GM19240 (cell line): ENCODE data around the gene KCNQ4.

Experiments
- DNase-seq: peaks from one replicate; pipeline ENCODE4 v3.0.0; 2011; ENCODE audit warnings: low spot score; ENCODE audit not compliant: insufficient read length

Gene KCNQ4

DNA sequence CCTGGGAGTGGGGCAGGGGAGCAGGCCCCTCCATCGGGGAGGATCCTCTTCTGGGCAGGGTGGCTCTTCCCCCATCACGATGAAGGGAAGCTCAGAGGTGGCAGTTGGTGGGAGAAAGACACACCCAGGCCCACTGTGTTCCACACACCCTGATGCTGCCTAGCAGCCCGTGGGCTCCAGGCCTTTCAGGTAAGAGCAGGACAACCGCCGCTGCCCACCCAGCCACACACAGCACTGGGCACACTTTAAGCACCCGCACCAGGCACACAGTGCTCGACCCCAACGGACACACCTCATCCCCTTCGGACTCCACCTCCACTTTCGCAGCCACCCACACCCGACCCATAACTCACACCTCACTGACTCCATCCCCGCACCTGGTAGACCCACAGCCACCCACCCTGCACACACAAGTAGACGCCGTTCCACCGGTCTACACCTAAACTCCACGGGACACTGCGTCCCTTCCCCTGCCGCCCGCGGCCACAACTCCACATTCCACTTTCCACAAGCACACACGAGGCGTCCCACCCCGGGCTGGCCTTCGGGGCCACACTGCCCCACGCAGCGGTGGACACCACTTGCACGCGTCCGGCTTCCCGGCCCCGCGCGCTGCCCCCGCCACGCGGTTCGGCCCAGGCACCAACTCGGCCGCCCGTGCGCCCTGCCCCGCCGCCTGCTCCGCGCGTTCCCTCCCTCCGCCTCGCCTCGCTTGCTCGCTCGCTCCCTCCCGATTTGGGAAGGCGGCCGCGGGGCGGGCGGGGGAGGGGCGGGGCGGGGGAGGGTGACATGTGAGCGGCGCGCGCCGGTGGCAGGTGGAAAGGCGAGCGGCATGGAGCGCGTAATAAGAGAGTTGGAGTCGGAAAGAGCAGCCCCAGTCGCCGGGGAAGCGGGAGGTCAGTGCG, at the start of gene KCNQ4:
Gene KCNQ4, plus strand, starts transcription at position 787 of the 905 bp plus-strand sequence. CDS start 307 bp downstream, outside the sequence.
- DNase-seq, result no peak

- no peak for DNase-seq
These were observed 48.5 kb upstream of the KCNQ4 start for GRCh38 chr1:40734882-40735628.

DNA sequence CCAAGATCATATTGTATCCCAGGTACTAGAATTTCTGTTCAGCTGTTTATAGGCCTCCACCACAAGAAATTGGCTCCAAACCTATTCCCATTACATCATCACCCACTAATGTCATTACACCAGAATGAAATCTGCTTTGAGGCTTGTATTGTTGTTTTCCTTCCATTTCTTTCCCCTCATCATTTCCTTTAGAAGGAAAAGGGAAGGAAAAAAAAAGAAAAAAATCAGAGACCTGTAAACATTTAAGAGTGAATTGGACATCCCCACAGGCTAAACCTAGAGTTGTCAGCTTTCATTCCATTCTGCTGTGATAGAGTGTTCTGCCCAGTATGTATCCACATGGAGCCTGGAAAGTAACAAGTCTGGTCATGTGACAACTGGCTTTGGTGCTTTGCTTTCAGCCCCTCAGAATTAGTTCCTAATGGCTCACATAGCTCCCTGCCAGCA, 47.5 kb upstream of the KCNQ4 start:
- DNase-seq, result no peak

DNA sequence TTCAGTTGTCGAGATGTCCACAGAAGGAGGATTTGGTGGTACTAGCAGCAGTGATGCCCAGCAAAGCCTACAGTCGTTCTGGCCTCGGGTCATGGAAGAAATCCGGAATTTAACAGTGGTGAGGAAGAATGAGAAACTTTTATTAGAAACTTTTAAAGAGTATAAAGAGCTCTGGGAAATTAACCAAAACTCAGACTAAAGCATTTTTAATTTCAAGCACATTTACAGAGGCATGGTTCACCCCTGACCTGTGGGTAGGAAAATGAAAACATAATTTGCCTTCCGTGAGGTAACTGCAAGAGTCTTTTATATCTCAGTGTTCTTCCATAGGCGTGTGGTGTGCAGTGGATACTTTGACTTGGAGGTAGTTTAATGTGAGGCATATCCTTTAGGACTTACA, 44.8 kb upstream of the KCNQ4 start:
- no peak for DNase-seq

- no peak for DNase-seq
These were observed 44.1 kb upstream of the KCNQ4 start for GRCh38 chr1:40739455-40740008.

DNA sequence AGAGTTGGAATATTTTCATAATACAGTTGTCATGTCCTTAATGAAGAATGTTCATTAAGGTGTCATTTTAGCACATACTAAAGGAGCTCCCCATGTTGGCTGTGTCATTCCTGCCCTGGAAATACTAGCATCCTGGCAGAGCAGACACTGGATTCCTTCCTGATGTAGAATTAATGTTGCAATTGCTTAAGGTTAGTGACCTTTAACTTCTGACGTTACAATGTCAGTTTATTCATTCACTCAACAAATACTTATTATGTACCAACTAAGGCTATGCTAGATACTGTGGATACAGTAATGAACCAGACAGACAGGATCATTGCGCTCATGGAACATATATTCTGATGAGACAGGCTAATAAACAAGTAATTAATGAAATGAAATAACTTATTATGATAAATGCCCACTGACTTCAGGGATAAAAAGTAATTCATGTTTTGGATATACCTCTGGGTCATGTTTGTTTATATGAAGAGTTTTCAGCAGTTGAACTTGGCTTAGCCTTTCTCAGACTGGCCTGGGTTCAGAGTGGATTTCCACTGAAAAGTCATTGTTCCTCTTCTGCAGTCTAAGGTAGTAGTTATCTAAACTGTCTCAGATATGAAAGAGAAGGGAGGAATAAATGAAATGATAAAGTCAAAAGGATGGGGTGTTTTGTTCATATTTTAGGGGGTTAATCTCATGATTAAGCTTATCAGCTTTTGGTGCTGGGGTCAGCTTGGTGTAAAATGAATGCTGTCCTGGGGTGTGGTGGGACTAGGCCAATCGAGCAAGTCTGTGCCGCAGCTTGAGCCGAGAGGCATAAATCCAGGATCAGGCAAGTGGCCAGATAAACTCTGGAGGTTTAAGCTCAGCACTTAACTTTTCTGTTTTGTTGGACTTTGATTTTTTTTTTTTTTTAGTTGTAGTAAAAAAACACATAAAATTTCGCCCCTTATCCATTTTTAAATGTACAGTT, 43.3 kb upstream of the KCNQ4 start:
- DNase-seq, result no peak

- DNase-seq, result no peak
These were observed 42.4 kb upstream of the KCNQ4 start for GRCh38 chr1:40740997-40741736.

DNA sequence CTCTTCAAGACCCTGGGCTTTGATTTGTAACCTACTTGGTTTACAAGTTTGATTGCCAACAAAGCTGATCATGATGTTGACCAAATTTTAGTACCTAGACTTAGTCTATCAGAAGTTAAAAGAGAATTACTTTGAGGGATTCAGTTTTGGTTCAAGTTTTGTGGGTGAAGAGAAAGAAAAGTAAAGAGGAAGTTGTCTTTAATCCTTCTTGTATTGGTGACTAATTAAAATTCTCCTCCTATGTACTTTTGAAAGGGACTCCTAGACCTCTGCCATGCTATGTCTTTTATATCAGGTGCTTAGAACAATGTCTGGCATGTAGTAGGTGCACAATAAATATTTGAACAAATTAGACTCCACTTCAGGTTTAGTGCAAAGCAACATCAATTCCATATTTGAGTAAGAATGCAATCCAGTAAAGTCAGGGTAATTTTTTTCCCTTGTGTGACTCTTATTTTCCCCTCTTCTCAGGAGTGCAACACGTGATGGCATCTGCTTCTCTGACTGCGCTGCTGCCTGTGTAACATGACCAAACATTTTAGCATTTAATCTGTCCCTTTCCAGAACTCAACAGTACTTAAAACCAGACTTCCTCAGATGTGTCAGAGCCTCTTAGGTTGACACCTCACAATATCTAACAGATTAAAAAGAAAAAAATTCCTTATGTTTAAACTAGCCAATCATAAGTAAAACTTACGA, 41.1 kb upstream of the KCNQ4 start:
- no peak for DNase-seq

GRCh38 chr1:40743452-40743851, 40.1 kb upstream of the KCNQ4 start:
- no peak for DNase-seq

GRCh38 chr1:40743860-40744259, 39.7 kb upstream of the KCNQ4 start:
- DNase-seq, result no peak

- DNase-seq, result no peak
These were observed 38.4 kb upstream of the KCNQ4 start for GRCh38 chr1:40745176-40745575.

DNA sequence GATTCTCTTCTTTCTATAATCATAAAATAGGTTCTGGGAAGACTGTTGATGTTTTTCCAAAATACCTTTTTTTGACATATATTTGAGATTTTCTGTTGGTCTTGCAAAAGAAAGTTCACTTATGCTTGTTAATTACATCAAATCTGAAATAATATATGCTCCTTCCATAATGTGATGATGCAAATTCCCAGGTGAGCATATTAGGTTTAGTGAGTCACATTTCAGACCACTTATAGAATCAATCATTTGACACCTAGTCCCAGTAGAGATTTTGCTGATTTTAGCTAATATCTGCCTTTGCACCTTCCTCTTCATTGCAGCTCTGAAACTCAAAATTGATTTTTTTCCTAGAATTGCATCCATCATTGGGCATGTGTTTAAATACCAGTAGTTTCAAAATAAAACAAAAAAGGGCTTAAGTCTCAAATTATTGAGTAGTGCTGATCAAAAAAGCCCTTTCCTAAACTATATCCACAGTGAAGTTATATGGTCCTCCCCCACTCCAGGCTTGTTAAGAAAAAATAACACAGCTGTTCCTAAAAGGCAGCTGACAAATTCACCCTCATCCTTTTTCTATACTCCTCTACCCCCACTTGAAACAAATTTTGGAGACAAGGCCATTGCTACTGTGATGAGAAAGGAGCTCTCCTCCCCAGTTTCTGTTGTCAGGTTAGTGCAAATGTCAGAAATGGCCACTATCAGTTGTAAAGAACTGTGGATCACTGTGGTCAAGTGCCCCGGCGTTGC, 37.1 kb upstream of the KCNQ4 start:
- DNase-seq, result no peak

- no peak for DNase-seq
These were observed 34.5 kb upstream of the KCNQ4 start for GRCh38 chr1:40748841-40749718.

- no peak for DNase-seq
These were observed 33.8 kb upstream of the KCNQ4 start for GRCh38 chr1:40749817-40750216.

DNA sequence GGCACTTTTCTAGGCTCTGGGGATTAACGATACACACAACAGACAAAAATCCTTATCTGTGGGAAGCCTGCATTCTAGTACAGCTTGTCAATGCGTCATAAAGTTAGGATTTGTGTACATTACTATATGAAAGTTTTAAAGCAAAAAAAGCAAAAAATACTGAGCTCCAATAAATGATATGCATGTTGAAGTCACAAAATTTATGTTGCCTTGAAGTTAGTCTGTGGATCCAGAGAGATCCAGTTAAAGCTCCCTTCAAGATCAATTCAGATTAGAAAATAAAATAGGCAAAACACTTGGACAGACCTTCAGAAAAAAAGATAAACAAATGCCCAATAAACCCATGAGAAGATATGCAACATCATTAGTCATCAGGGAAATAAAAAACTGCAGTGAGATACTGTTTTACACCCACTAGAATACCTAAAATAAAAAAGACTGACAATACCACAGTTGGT, 33.1 kb upstream of the KCNQ4 start:
- DNase-seq, result no peak

DNA sequence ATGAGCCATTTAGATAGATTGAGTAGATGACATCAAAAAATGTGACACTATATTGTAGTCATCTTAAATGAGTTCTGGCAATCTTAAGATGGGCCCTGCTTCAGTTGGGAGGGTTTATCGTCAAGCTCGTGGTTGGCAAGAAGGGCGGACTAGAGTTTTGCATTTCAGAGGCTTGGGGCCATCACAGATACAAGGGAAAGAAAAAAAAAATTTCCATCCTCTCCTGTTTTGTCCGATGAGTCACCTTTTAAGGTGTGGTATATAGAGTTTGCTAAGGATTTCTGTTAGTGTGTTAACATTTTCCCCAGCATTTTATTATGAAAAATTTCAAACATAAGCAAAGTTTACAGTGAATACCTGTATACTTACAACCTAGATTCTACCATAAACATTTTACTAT, 31.8 kb upstream of the KCNQ4 start:
- DNase-seq, result no peak

GRCh38 chr1:40753142-40753882, 30.3 kb upstream of the KCNQ4 start:
- DNase-seq, result peak; percentile 33
